Neural cell (in vitro differentiated cells): ENCODE measurements around the gene C12orf60. TPM values are rescaled to one million over a fixed set of nuclear protein-coding genes. Genes with fewer than 3 reads are reported as not detected.

Experiments used
- H2AFZ ChIP-seq: fragments of 200-600, 300-800 bp; sonication (generic), shearing (Covaris generic); 2 replicates; pipeline ENCODE4 v1.6.0; 2014; ENCODE audit warnings: low read depth, mild to moderate bottlenecking, antibody characterized with exemption, low read length, moderate library complexity
- H3F3A ChIP-seq: fragments of 200-600 bp; shearing (Covaris generic); 2 replicates; pipeline ENCODE4 v1.6.1; 2016; ENCODE audit warnings: mild to moderate bottlenecking, moderate library complexity, mixed read lengths, antibody characterized with exemption, low read length; ENCODE audit not compliant: insufficient read depth, poor library complexity, severe bottlenecking
- H3K27ac ChIP-seq: fragments of 200-600, 300-800 bp; sonication (generic), shearing (Covaris generic); 2 replicates; pipeline ENCODE4 v1.5.1; 2014; ENCODE audit warnings: mild to moderate bottlenecking, low read length, moderate library complexity
- H3K27me3 ChIP-seq: fragments of 300-800, 200-600 bp; sonication (generic), shearing (Covaris generic); 2 replicates; pipeline ENCODE4 v1.6.0; 2014; ENCODE audit warnings: mild to moderate bottlenecking, low read depth, low read length, moderate library complexity; ENCODE audit not compliant: insufficient read depth
- H3K36me3 ChIP-seq: fragments of 300-800, 200-600 bp; sonication (generic), shearing (Covaris generic); 2 replicates; pipeline ENCODE4 v1.5.1; 2014; ENCODE audit warnings: mild to moderate bottlenecking, antibody characterized with exemption, low read length, moderate library complexity; ENCODE audit not compliant: insufficient read depth
- H3K4me2 ChIP-seq: fragments of 300-800, 200-600 bp; sonication (generic), shearing (Covaris generic); 2 replicates; pipeline ENCODE4 v1.6.0; 2014; ENCODE audit warnings: mild to moderate bottlenecking, low read length
- H3K4me3 ChIP-seq: fragments of 300-800, 200-600 bp; sonication (generic), shearing (Covaris generic); 2 replicates; pipeline ENCODE4 v1.5.1; 2014; ENCODE audit warnings: mild to moderate bottlenecking, low read length, moderate library complexity
- H3K79me2 ChIP-seq: fragments of 200-600 bp; shearing (Covaris generic); replicated peaks from 2 replicates; pipeline ENCODE4 v1.6.0; 2014; ENCODE audit warnings: mild to moderate bottlenecking, low read length, moderate library complexity; ENCODE audit not compliant: insufficient read depth
- H3K9ac ChIP-seq: fragments of 300-800, 200-600 bp; sonication (generic), shearing (Covaris generic); 2 replicates; pipeline ENCODE4 v1.6.1; 2016; ENCODE audit warnings: mild to moderate bottlenecking, low read length, mixed read lengths
- H3K9me2 ChIP-seq: fragments of 200-600 bp; shearing (Covaris generic); 2 replicates; pipeline ENCODE4 v1.6.1; 2016; ENCODE audit warnings: mild to moderate bottlenecking, low read length, mixed read lengths; ENCODE audit not compliant: insufficient read depth
- H3K9me3 ChIP-seq: fragments of 200-600, 300-800 bp; sonication (generic), shearing (Covaris generic); 2 replicates; pipeline ENCODE4 v1.6.1; 2016; ENCODE audit warnings: mild to moderate bottlenecking, mixed run types, low read length, moderate library complexity, mixed read lengths
- H4K20me1 ChIP-seq: fragments of 200-600 bp; shearing (Covaris generic); 2 replicates; pipeline ENCODE4 v1.6.1; 2016; ENCODE audit warnings: mild to moderate bottlenecking, mixed run types; ENCODE audit not compliant: insufficient read depth
- CTCF ChIP-seq: fragments of 450-650 bp; IDR thresholded peaks from 2 replicates; pipeline ENCODE4 v1.5.1; 2014; ENCODE audit warnings: antibody characterized with exemption, mild to moderate bottlenecking, moderate library complexity; ENCODE audit not compliant: poor library complexity, severe bottlenecking
- EP300 ChIP-seq: fragments of 450-650 bp; conservative IDR thresholded peaks from 2 replicates; pipeline ENCODE4 v1.6.1; 2014; ENCODE audit warnings: antibody characterized with exemption, mild to moderate bottlenecking, moderate library complexity; ENCODE audit not compliant: poor library complexity, severe bottlenecking
- EZH2 ChIP-seq: fragments of 200-600, 300-800 bp; shearing (Covaris generic), sonication (generic); IDR thresholded peaks from 2 replicates; pipeline ENCODE4 v1.6.1; 2014; ENCODE audit warnings: antibody characterized with exemption, low read length, borderline replicate concordance, mild to moderate bottlenecking; ENCODE audit not compliant: insufficient read depth, poor library complexity, severe bottlenecking
- MXI1 ChIP-seq: fragments of 450-650 bp; conservative IDR thresholded peaks from 2 replicates; pipeline ENCODE4 v1.6.1; 2014; ENCODE audit warnings: antibody characterized with exemption, mild to moderate bottlenecking; ENCODE audit not compliant: poor library complexity, severe bottlenecking
- POLR2AphosphoS5 ChIP-seq: IDR thresholded peaks from 2 replicates; pipeline ENCODE4 v1.6.1; 2012
- RAD21 ChIP-seq: fragments of 450-650 bp; conservative IDR thresholded peaks from 2 replicates; pipeline ENCODE4 v1.6.1; 2014; ENCODE audit warnings: antibody characterized with exemption, mild to moderate bottlenecking, moderate library complexity
- REST ChIP-seq: IDR thresholded peaks from 2 replicates; pipeline ENCODE4 v1.6.1; 2012; ENCODE audit warnings: borderline replicate concordance
- SMC3 ChIP-seq: fragments of 450-650 bp; conservative IDR thresholded peaks from 2 replicates; pipeline ENCODE4 v1.6.1; 2014; ENCODE audit warnings: antibody characterized with exemption, mild to moderate bottlenecking, moderate library complexity; ENCODE audit not compliant: poor library complexity
- TAF1 ChIP-seq: IDR thresholded peaks from 2 replicates; pipeline ENCODE4 v1.6.1; 2012; ENCODE audit warnings: low read depth
- polyA plus RNA-seq: library from polyadenylated mRNA; depleted of rRNA; stranded (reverse); fragments of >200 nt; gene quantifications from 2 replicates; pipeline ENCODE4 v1.2.3, GENCODE V29; 2014

The C12orf60 gene
- polyA plus RNA-seq, 1 donor from 2014 or later: 4.8 TPM

GRCh38 chr12:14840616-14841015 lies 37.1 kb downstream of the C12orf60 start:
- Histone ChIP-seq H3K27me3 (no peaks in the 10 kb centered on the region), H2AFZ (no peak overlapping the region), H4K20me1 (no peaks in the 10 kb centered on the region), H3K27ac (no peak overlapping the region), H3K79me2 (no peaks in the 10 kb centered on the region), H3K9ac (no peak overlapping the region), H3F3A (no peaks in the 10 kb centered on the region), H3K4me3 (no peak overlapping the region), H3K36me3 (no peaks in the 10 kb centered on the region), H3K9me3 (no peaks in the 10 kb centered on the region), H3K4me2 (no peak overlapping the region), H3K9me2 (no peaks in the 10 kb centered on the region)
- no peak for TF ChIP-seq POLR2AphosphoS5
- TF ChIP-seq EP300: no peak
- no peak for TF ChIP-seq CTCF
- no peak for TF ChIP-seq TAF1
- TF ChIP-seq EZH2: no peak
- no peak for TF ChIP-seq SMC3
- no peak for TF ChIP-seq MXI1
- no peak for TF ChIP-seq RAD21
- no peak for TF ChIP-seq REST

- Histone ChIP-seq H3K9ac (no peak overlapping the region), H3F3A (no peaks in the 10 kb centered on the region), H2AFZ (no peak overlapping the region), H3K27ac (no peak overlapping the region), H3K4me2 (no peak overlapping the region), H3K9me2 (no peaks in the 10 kb centered on the region), H3K27me3 (no peaks in the 10 kb centered on the region), H3K79me2 (no peaks in the 10 kb centered on the region), H3K4me3 (no peak overlapping the region), H3K9me3 (no peaks in the 10 kb centered on the region), H3K36me3 (no peaks in the 10 kb centered on the region), H4K20me1 (no peaks in the 10 kb centered on the region)
- TF ChIP-seq REST (no peak), MXI1 (no peak), EZH2 (no peak), CTCF (no peak), TAF1 (no peak), SMC3 (no peak), EP300 (no peak), RAD21 (no peak), POLR2AphosphoS5 (no peak)
These were observed 38.3 kb downstream of the C12orf60 start for GRCh38 chr12:14841761-14842160.
